NCI-H146 treated with DMSO at 0.1 percent for 48 hours (cell line): ENCODE measurements around the gene ZNFX1.
"Not testable (repeated sequence)": the region's sequence is repeated elsewhere in the genome, so short reads cannot be mapped to it uniquely, and the experiment has no call there.

ENCODE experiments used
- DNase-seq: peaks from one replicate; lab custom pipeline; 2025; ENCODE audit not compliant: unreplicated experiment; lab: John Stamatoyannopoulos, UW

ZNFX1 gene

GRCh38 chr20:49216991-49217578 is 60.8 kb downstream of the ZNFX1 start:
- peak; percentile 78 for DNase-seq

- no peak for DNase-seq
Measured at GRCh38 chr20:49215232-49215631, 62.6 kb downstream of the ZNFX1 start.

GRCh38 chr20:49214571-49214970 is 63.3 kb downstream of the ZNFX1 start:
- DNase-seq, result no peak

GRCh38 chr20:49210757-49211110 is 67.1 kb downstream of the ZNFX1 start:
- DNase-seq, result no peak

GRCh38 chr20:49210101-49210756 is 67.6 kb downstream of the ZNFX1 start:
- no peak for DNase-seq

- DNase-seq, result no peak
Measured at GRCh38 chr20:49207076-49207475, 70.8 kb downstream of the ZNFX1 start.

GRCh38 chr20:49203746-49204145 is 74.1 kb downstream of the ZNFX1 start:
- DNase-seq, result no peak

- no peak for DNase-seq
Measured at GRCh38 chr20:49203011-49203410, 74.8 kb downstream of the ZNFX1 start.

GRCh38 chr20:49199729-49200293 is 78.0 kb downstream of the ZNFX1 start:
- DNase-seq, result no peak

- not testable (repeated sequence) for DNase-seq
Measured at GRCh38 chr20:49192944-49193518, 84.8 kb downstream of the ZNFX1 start.
